Neural cell (in vitro differentiated cells): ENCODE results near the gene KIF3B.

Experiments
- EZH2 ChIP-seq: fragments of 200-600, 300-800 bp; shearing (Covaris generic), sonication (generic); IDR thresholded peaks from 2 replicates; pipeline ENCODE4 v1.6.1; 2014; ENCODE audit warnings: antibody characterized with exemption, low read length, borderline replicate concordance, mild to moderate bottlenecking; ENCODE audit not compliant: insufficient read depth, poor library complexity, severe bottlenecking
- TAF1 ChIP-seq: IDR thresholded peaks from 2 replicates; pipeline ENCODE4 v1.6.1; 2012; ENCODE audit warnings: low read depth
- TF ChIP-seq, protein P1 (sequence below): fragments of 450-650 bp; IDR thresholded peaks from 2 replicates; pipeline ENCODE4 v1.5.1; 2014; ENCODE audit warnings: antibody characterized with exemption, mild to moderate bottlenecking, moderate library complexity; ENCODE audit not compliant: poor library complexity, severe bottlenecking

DNA sequence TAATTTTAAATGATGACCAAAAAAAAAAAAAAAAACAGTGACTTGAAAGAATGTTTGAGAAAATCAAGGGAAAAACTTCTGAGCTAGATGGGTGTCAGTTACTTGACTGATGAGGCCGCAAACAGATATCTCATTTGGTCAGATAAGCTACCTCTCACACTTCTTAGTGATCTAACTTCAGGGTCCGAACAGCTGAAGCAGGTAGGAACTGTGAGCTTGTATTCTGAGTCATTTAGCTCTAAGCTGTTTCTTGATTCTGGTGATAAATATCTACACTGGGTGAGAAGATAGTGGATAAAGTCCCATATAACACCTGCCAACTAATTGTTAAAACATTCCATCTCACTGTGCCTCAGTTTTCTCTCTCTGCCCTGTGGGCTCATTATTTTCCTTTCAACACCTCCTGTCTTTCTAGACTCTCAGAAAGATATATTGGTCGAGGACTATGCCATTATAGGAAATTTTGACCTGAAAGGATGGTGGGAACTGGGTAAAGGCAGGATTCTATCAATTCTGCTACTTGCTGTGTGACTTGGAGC is 7.7 kb downstream of the KIF3B start:
- no peak for TF ChIP-seq TAF1
- TF ChIP-seq, protein P1, sequence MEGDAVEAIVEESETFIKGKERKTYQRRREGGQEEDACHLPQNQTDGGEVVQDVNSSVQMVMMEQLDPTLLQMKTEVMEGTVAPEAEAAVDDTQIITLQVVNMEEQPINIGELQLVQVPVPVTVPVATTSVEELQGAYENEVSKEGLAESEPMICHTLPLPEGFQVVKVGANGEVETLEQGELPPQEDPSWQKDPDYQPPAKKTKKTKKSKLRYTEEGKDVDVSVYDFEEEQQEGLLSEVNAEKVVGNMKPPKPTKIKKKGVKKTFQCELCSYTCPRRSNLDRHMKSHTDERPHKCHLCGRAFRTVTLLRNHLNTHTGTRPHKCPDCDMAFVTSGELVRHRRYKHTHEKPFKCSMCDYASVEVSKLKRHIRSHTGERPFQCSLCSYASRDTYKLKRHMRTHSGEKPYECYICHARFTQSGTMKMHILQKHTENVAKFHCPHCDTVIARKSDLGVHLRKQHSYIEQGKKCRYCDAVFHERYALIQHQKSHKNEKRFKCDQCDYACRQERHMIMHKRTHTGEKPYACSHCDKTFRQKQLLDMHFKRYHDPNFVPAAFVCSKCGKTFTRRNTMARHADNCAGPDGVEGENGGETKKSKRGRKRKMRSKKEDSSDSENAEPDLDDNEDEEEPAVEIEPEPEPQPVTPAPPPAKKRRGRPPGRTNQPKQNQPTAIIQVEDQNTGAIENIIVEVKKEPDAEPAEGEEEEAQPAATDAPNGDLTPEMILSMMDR: no peak
- TF ChIP-seq EZH2: no peak
